Neutrophil (primary cell): ENCODE results near the gene CLVS2.

Source experiments
- H3K27ac ChIP-seq: fragments of 200-600 bp; sonication (generic); 2 replicates; pipeline ENCODE4 v1.5.1; 2016; ENCODE audit warnings: mild to moderate bottlenecking, moderate library complexity
- H3K27me3 ChIP-seq: fragments of 200-600 bp; sonication (generic); 2 replicates; pipeline ENCODE4 v1.6.0; 2016; ENCODE audit warnings: mild to moderate bottlenecking
- H3K36me3 ChIP-seq: fragments of 200-600 bp; sonication (generic); 2 replicates; pipeline ENCODE4 v1.5.1; 2017
- H3K4me1 ChIP-seq, 2 experiments: fragments of 200-600 bp in 1 of 2; sonication (generic) in 1 of 2; 1 replicate in 1 of 2; 2 replicates in 1 of 2; pipeline versions ENCODE4 v1.5.1 to v1.6.1; 2013 to 2016; ENCODE audit warnings: low read depth in 1 of 2, low read length in 1 of 2, mild to moderate bottlenecking in 1 of 2, moderate library complexity in 1 of 2; ENCODE audit not compliant: control insufficient read depth in 1 of 2, insufficient read depth in 1 of 2
- H3K4me3 ChIP-seq, 2 experiments: fragments of 200-600 bp in 1 of 2; sonication (generic) in 1 of 2; 1 replicate in 1 of 2; 2 replicates in 1 of 2; pipeline ENCODE4 v1.5.1; 2013 to 2016; ENCODE audit warnings: low read depth in 1 of 2, low read length in 1 of 2, mild to moderate bottlenecking in 1 of 2, moderate library complexity in 1 of 2
- H3K9me3 ChIP-seq: fragments of 200-600 bp; sonication (generic); 2 replicates; pipeline ENCODE4 v1.5.1; 2016
- CTCF ChIP-seq: fragments of 200-600 bp; sonication (generic); IDR thresholded peaks from 2 replicates; pipeline ENCODE4 v1.5.1; 2016; ENCODE audit warnings: antibody characterized with exemption

CLVS2 gene

GRCh38 chr6:123091896-123092271 is 95.8 kb downstream of the CLVS2 start:
- Histone ChIP-seq H3K36me3 (no peaks in the 10 kb centered on the region), H3K9me3 (no peaks in the 10 kb centered on the region), H3K4me1 (no peaks in the 10 kb centered on the region), H3K27ac (no peak overlapping the region), H3K4me3 (no peak overlapping the region), H3K27me3 (no peaks in the 10 kb centered on the region)
- no peak for TF ChIP-seq CTCF

- Histone ChIP-seq H3K9me3 (no peaks in the 10 kb centered on the region), H3K4me1 (no peaks in the 10 kb centered on the region), H3K4me3 (no peak overlapping the region), H3K36me3 (no peaks in the 10 kb centered on the region), H3K27ac (no peak overlapping the region), H3K27me3 (no peaks in the 10 kb centered on the region)
- no peak for TF ChIP-seq CTCF
Measured at GRCh38 chr6:123094795-123095194, 98.8 kb downstream of the CLVS2 start.

GRCh38 chr6:123105561-123105960 is 109.5 kb downstream of the CLVS2 start:
- H3K27me3 ChIP-seq, result no peaks in the 10 kb centered on the region
- no peaks in the 10 kb centered on the region for H3K9me3 ChIP-seq
- H3K36me3 ChIP-seq, result no peaks in the 10 kb centered on the region
- no peak overlapping the region for H3K27ac ChIP-seq
- no peak for TF ChIP-seq CTCF
- H3K4me1 ChIP-seq, result no peaks in the 10 kb centered on the region
- no peak overlapping the region for H3K4me3 ChIP-seq

GRCh38 chr6:123116370-123116769 is 120.3 kb downstream of the CLVS2 start:
- H3K27me3 ChIP-seq, result no peaks in the 10 kb centered on the region
- no peaks in the 10 kb centered on the region for H3K36me3 ChIP-seq
- TF ChIP-seq CTCF, result no peak
- no peak overlapping the region for H3K27ac ChIP-seq
- no peaks in the 10 kb centered on the region for H3K9me3 ChIP-seq
- H3K4me1 ChIP-seq, result no peaks in the 10 kb centered on the region
- H3K4me3 ChIP-seq, result no peak overlapping the region

- Histone ChIP-seq H3K9me3 (no peaks in the 10 kb centered on the region), H3K4me3 (no peak overlapping the region), H3K4me1 (no peaks in the 10 kb centered on the region), H3K27ac (no peak overlapping the region), H3K36me3 (no peaks in the 10 kb centered on the region), H3K27me3 (no peaks in the 10 kb centered on the region)
- TF ChIP-seq CTCF, result no peak
Measured at GRCh38 chr6:123117145-123117908, 121.3 kb downstream of the CLVS2 start.
